GM12891 (cell line): ENCODE measurements around the gene SPON1.

Experiments used
- POLR2A ChIP-seq: IDR thresholded peaks from 2 replicates; pipeline ENCODE4 v1.6.1; 2011; ENCODE audit warnings: low read depth, low read length, control low read depth
- TAF1 ChIP-seq: IDR thresholded peaks from 2 replicates; pipeline ENCODE4 v1.6.1; 2011; ENCODE audit warnings: low read depth, low read length, control low read depth

DNA sequence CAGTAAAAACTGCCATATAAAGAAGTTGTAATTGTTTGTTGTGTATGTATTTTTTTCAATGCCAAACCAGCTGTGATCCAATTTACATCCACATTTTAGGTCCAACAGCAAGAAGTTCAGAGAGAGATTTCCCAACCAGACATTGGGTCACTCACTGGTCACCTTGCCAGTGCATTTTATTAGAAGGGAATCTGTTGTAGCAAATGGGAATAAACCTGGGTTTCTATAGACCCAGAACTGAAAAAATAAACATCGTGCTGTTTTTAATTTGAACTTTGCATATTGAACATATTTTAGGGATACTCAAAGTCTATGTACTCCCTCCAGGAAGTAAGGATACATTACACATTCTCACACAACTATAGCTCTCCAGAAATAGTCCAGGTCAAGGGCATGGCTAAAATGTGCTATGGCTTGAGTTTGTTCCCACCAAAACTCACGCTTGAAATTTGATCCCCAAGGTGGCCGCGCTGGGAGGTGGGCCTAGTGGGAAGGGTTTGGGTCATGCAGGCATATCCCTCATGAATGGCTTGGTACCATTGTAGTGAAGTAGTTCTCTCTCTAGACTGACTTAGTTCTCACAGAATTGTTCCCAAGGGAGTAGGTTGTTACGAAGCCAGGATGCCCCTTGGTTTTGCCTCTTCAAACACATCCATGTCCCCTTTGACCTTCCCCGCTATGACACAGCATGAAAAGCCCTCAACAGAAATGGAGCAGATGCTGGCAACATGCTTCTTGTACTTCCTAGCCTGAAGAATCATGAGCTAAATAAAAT, 305.5 kb downstream of the SPON1 start:
- TF ChIP-seq TAF1 = no peak
- no peak for TF ChIP-seq POLR2A
